ENCODE results near the gene MSANTD3.

- TF ChIP-seq NFYB (CRISPR knock-in tag; conservative IDR thresholded peaks at IDR 0.05; ENCODE audit: low read depth) = no peak
- TF ChIP-seq, protein P1, sequence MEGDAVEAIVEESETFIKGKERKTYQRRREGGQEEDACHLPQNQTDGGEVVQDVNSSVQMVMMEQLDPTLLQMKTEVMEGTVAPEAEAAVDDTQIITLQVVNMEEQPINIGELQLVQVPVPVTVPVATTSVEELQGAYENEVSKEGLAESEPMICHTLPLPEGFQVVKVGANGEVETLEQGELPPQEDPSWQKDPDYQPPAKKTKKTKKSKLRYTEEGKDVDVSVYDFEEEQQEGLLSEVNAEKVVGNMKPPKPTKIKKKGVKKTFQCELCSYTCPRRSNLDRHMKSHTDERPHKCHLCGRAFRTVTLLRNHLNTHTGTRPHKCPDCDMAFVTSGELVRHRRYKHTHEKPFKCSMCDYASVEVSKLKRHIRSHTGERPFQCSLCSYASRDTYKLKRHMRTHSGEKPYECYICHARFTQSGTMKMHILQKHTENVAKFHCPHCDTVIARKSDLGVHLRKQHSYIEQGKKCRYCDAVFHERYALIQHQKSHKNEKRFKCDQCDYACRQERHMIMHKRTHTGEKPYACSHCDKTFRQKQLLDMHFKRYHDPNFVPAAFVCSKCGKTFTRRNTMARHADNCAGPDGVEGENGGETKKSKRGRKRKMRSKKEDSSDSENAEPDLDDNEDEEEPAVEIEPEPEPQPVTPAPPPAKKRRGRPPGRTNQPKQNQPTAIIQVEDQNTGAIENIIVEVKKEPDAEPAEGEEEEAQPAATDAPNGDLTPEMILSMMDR (IDR thresholded peaks at IDR 0.05) = no peak
- TF ChIP-seq FOXJ3 (CRISPR knock-in tag; IDR thresholded peaks at IDR 0.05; ENCODE audit: borderline replicate concordance) = no peak
- no peak for TF ChIP-seq ZNF232 (CRISPR knock-in tag; IDR thresholded peaks at IDR 0.05)
- no peak for TF ChIP-seq ELF4 (CRISPR knock-in tag; IDR thresholded peaks at IDR 0.05; ENCODE audit: low read depth)
- TF ChIP-seq, protein P2, sequence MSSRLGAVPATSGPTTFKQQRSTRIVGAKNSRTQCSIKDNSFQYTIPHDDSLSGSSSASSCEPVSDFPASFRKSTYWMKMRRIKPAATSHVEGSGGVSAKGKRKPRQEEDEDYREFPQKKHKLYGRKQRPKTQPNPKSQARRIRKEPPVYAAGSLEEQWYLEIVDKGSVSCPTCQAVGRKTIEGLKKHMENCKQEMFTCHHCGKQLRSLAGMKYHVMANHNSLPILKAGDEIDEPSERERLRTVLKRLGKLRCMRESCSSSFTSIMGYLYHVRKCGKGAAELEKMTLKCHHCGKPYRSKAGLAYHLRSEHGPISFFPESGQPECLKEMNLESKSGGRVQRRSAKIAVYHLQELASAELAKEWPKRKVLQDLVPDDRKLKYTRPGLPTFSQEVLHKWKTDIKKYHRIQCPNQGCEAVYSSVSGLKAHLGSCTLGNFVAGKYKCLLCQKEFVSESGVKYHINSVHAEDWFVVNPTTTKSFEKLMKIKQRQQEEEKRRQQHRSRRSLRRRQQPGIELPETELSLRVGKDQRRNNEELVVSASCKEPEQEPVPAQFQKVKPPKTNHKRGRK (CRISPR knock-in tag; IDR thresholded peaks at IDR 0.05; ENCODE audit: borderline replicate concordance) = no peak
- TF ChIP-seq RELA (CRISPR knock-in tag; IDR thresholded peaks at IDR 0.05; ENCODE audit: borderline replicate concordance) = no peak
- TF ChIP-seq SMAD3 (CRISPR knock-in tag; IDR thresholded peaks at IDR 0.05; ENCODE audit: borderline replicate concordance) = no peak
- no peak for TF ChIP-seq ATF2 (CRISPR knock-in tag; IDR thresholded peaks at IDR 0.05; ENCODE audit: borderline replicate concordance, low read depth)
- no peak for TF ChIP-seq IRF2 (CRISPR knock-in tag; IDR thresholded peaks at IDR 0.05; ENCODE audit: borderline replicate concordance, low read depth)
Observed at GRCh38 chr9:100394816-100395215, 32.1 kb upstream of the MSANTD3 start.
